HG03565 (cell line): Measurements from ENCODE around the gene CLSTN1.
"Not testable (repeated sequence)": the region's sequence is repeated elsewhere in the genome, so short reads cannot be mapped to it uniquely, and the experiment has no call there.

Experiments
- ATAC-seq: cut with Tn5 transposase; IDR thresholded peaks from one replicate; pipeline ENCODE4 v1.9.1; 2021; ENCODE audit warnings: mild to moderate bottlenecking, moderate library complexity; ENCODE audit not compliant: unreplicated experiment

Gene CLSTN1

GRCh38 chr1:9801909-9802308, 21.9 kb downstream of the CLSTN1 start:
- no peak for ATAC-seq

GRCh38 chr1:9798236-9799130, 25.3 kb downstream of the CLSTN1 start:
- ATAC-seq = no peak

- ATAC-seq = no peak
These were observed 26.7 kb downstream of the CLSTN1 start for GRCh38 chr1:9797049-9797448.

GRCh38 chr1:9794081-9794480, 29.7 kb downstream of the CLSTN1 start:
- ATAC-seq = no peak

- no peak for ATAC-seq
These were observed 30.5 kb downstream of the CLSTN1 start for GRCh38 chr1:9793291-9793690.

GRCh38 chr1:9792156-9793042, 31.4 kb downstream of the CLSTN1 start:
- ATAC-seq = no peak

- not testable (repeated sequence) for ATAC-seq
These were observed 34.1 kb downstream of the CLSTN1 start for GRCh38 chr1:9789700-9790099.

- no peak for ATAC-seq
These were observed 36.1 kb downstream of the CLSTN1 start for GRCh38 chr1:9787702-9788101.

GRCh38 chr1:9785406-9785805, 38.4 kb downstream of the CLSTN1 start:
- no peak for ATAC-seq

- no peak for ATAC-seq
These were observed 39.1 kb downstream of the CLSTN1 start for GRCh38 chr1:9784508-9785133.

GRCh38 chr1:9782897-9783296, 40.9 kb downstream of the CLSTN1 start:
- no peak for ATAC-seq

GRCh38 chr1:9782116-9782751, 41.5 kb downstream of the CLSTN1 start:
- no peak for ATAC-seq

GRCh38 chr1:9780554-9781110, 43.1 kb downstream of the CLSTN1 start:
- no peak for ATAC-seq

- no peak for ATAC-seq
These were observed 44.9 kb downstream of the CLSTN1 start for GRCh38 chr1:9778905-9779304.

- no peak for ATAC-seq
These were observed 47.1 kb downstream of the CLSTN1 start for GRCh38 chr1:9776685-9777084.

- no peak for ATAC-seq
These were observed 48.8 kb downstream of the CLSTN1 start for GRCh38 chr1:9774712-9775679.

- no peak for ATAC-seq
These were observed 53.5 kb downstream of the CLSTN1 start for GRCh38 chr1:9770298-9770697.

- ATAC-seq = no peak
These were observed 54.8 kb downstream of the CLSTN1 start for GRCh38 chr1:9768983-9769382.

GRCh38 chr1:9767964-9768668, 55.6 kb downstream of the CLSTN1 start:
- no peak for ATAC-seq
